HepG2 (cell line): ENCODE results near the gene FAF2. TPM values are rescaled to one million over a fixed set of nuclear protein-coding genes. Genes with fewer than 3 reads are reported as not detected.

Experiments
- CEBPG ChIP-seq: IDR thresholded peaks from 2 replicates; pipeline ENCODE4 v1.6.1; 2016
- DNMT3B ChIP-seq: conservative IDR thresholded peaks from 2 replicates; pipeline ENCODE4 v1.6.1; 2016; ENCODE audit warnings: missing biosample characterization, control low read depth
- ELF4 ChIP-seq: sonication (generic); formaldehyde crosslinking; IDR thresholded peaks from 2 replicates; pipeline ENCODE4 v1.5.0; 2020; ENCODE audit warnings: missing genetic modification reagents, mild to moderate bottlenecking, moderate library complexity, borderline replicate concordance
- GABPB1 ChIP-seq: IDR thresholded peaks from 2 replicates; pipeline ENCODE4 v1.6.1; 2016; ENCODE audit warnings: mild to moderate bottlenecking, missing genetic modification reagents, moderate library complexity, missing compliant biosample characterization
- GLMP ChIP-seq: sonication (generic); formaldehyde crosslinking; IDR thresholded peaks from 2 replicates; pipeline ENCODE4 v1.9.0; 2021; ENCODE audit warnings: missing genetic modification reagents, mild to moderate bottlenecking, borderline replicate concordance
- HMGA1 ChIP-seq: sonication (generic); formaldehyde crosslinking; conservative IDR thresholded peaks from 2 replicates; pipeline ENCODE4 v1.4.0; 2020; ENCODE audit warnings: missing genetic modification reagents
- HOXA3 ChIP-seq: sonication (generic); formaldehyde crosslinking; IDR thresholded peaks from 2 replicates; pipeline ENCODE4 v1.5.0; 2020; ENCODE audit warnings: missing genetic modification reagents
- JUN ChIP-seq: sonication (generic); formaldehyde crosslinking; IDR thresholded peaks from 2 replicates; pipeline ENCODE4 v1.4.0; 2020; ENCODE audit warnings: mild to moderate bottlenecking, missing genetic modification reagents
- SP1 ChIP-seq, 2 experiments: fragments of 450-650 bp in 1 of 2; sonication (generic) in 1 of 2; formaldehyde crosslinking in 1 of 2; IDR thresholded peaks; 2 replicates each; pipeline versions ENCODE4 v1.4.0 to v1.6.1; 2016 to 2020; ENCODE audit warnings: missing genetic modification reagents in 1 of 2
- TBX3 ChIP-seq: fragments of 450-650 bp; IDR thresholded peaks from 2 replicates; pipeline ENCODE4 v1.6.1; 2017; ENCODE audit warnings: antibody characterized with exemption, mild to moderate bottlenecking, inconsistent platforms, borderline replicate concordance
- ZNF891 ChIP-seq: sonication (generic); formaldehyde crosslinking; IDR thresholded peaks from 2 replicates; pipeline ENCODE4 v1.5.0; 2020; ENCODE audit warnings: mild to moderate bottlenecking, missing genetic modification reagents
- polyA plus RNA-seq, 8 experiments: library from polyadenylated mRNA; depleted of rRNA in 3 of 8; stranded (reverse) in 7 of 8; unstranded in 1 of 8; fragments of >200 nt; fragmentation: Illumina TruSeq in 4 of 8; extraction: Trizol in 4 of 8; gene quantifications; 2 replicates each; pipeline versions ENCODE4 v1.2.1 to v1.2.3, GENCODE V29; 2011 to 2016; ENCODE audit warnings: low read depth in 4 of 8, missing spikeins in 1 of 8, mixed read lengths in 1 of 8; ENCODE audit not compliant: insufficient read depth in 1 of 8
- total RNA-seq, 5 experiments: library from RNA; depleted of rRNA; stranded (reverse); fragments of >200 nt; fragmentation: Illumina TruSeq; extraction: Trizol; gene quantifications; 2 replicates each; pipeline ENCODE4 v1.2.3, GENCODE V29; 2016; ENCODE audit warnings: low read depth in 1 of 5
- TF ChIP-seq, protein P1 (sequence below): sonication (generic); formaldehyde crosslinking; IDR thresholded peaks from 2 replicates; pipeline ENCODE4 v1.4.0; 2020; ENCODE audit warnings: missing genetic modification reagents

FAF2 gene
- total and polyA plus RNA-seq, 2 of the 13 experiments (the other 11 are each of a cell fraction or from before 2014, with no cell fraction given), result 27.8 to 34.3 TPM

DNA sequence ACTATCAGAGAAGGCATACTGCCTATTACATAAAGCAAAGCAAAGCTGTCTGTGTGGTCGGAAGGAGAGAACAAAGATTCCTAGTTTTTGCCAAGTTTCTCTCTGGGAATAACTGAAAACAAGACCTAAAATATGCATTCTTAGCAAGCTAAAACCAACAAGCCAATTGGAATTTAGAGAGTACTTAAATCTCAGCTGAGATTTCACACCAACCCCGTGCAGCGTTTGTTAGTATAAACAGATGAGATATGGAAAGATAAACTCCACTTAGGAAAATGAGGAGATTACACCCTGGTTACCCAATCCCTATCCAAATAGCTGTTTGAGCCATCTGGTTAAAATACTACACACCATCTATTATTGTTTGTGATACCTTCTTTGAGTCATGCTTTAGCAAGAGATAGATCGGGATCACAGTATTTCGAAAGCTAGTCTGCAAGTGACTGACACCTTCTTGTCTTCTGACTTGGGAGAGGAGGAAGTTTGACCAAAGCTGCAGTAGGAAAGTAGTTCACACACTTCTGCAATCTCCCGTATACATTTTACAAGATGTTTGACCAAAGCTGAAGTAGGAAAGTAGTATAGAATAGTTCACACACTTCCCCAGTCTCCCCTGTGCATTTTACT is 18.2 kb downstream of the FAF2 start (continued):
- TF ChIP-seq SP1 (IDR thresholded peaks at IDR 0.05) (no peak), SP1 (CRISPR knock-in tag; IDR thresholded peaks at IDR 0.05) (no peak), HOXA3 (CRISPR knock-in tag) (no peak), GABPB1 (no peak), HMGA1 (no peak), CEBPG (CRISPR knock-in tag) (peak; percentile 59; the same call in 1 of the 2 replicates), TBX3 (no peak), JUN (CRISPR knock-in tag) (no peak), DNMT3B (CRISPR knock-in tag) (no peak), ELF4 (CRISPR knock-in tag) (no peak), GLMP (no peak), ZNF891 (no peak)
- TF ChIP-seq, protein P1, sequence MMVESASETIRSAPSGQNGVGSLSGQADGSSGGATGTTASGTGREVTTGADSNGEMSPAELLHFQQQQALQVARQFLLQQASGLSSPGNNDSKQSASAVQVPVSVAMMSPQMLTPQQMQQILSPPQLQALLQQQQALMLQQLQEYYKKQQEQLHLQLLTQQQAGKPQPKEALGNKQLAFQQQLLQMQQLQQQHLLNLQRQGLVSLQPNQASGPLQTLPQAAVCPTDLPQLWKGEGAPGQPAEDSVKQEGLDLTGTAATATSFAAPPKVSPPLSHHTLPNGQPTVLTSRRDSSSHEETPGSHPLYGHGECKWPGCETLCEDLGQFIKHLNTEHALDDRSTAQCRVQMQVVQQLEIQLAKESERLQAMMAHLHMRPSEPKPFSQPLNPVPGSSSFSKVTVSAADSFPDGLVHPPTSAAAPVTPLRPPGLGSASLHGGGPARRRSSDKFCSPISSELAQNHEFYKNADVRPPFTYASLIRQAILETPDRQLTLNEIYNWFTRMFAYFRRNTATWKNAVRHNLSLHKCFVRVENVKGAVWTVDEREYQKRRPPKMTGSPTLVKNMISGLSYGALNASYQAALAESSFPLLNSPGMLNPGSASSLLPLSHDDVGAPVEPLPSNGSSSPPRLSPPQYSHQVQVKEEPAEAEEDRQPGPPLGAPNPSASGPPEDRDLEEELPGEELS, result peak; percentile 41; the same call in 1 of the 2 replicates
